ENCODE results near the gene STARD7.

STARD7 gene

DNA sequence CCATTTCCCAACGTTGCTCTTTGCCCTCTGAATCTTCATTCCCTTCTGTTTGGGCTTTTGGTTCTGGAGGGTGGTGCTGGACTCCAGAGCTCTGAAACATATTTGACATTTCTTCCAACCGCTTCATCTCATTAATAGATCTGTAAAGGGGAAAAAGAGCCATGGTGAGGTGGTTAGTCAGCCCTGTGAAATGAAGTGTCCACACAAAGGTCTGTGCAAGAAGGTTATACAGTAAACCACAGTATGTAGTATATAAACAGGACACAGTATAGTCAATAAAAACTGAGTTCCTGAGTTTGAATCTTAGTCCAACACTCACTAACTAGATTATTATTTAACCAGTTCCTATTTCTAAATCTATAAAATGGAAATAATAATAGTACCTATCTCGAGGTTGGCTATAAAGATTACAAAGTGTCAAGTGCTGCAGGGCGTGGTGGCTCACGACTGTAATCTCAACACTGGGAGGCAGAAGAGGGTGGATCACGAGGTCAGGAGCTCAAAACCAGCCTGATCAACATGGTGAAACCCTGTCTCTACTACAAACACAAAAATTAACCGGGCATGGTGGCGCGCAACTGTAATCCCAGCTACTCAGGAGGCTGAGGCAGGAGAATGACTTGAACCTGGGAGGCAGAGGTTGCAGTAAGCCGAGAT, 13.1 kb downstream of the STARD7 start:
- peak; percentile 34 for DNase-seq

DNA sequence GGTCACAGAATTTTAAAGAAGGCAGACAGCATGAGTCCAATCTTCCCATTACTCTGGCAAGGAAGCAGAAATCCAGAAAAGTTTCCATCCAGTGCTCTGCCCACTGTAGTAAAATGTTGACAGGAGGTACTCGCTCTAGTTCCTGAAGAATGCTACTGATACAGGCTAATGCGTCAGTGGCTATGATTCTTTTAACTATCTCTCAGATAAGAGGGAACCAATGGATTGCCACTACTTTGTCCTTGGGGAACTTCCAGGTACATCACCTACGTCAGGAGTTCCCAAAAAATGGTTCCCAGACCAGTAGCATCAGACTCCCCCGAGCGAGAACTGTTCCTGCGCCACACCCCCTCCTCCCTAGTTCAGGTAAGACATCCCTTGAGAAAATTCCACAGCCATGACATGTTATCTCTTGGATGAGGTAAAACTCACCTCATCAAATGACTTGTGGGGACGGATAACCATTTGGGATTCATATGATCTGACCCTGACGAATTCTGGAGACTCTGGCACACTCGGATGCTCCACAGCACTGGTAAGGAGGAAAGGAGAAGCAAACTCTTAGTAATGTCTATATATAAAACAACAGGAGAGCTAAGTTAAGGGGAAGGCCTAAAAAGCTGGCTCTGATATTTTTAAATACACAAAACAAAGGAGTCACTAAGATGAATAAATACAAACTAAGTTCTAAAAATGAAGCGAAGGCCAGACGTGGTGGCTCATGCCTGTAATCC, 16.5 kb downstream of the STARD7 start:
- no peak for DNase-seq

DNA sequence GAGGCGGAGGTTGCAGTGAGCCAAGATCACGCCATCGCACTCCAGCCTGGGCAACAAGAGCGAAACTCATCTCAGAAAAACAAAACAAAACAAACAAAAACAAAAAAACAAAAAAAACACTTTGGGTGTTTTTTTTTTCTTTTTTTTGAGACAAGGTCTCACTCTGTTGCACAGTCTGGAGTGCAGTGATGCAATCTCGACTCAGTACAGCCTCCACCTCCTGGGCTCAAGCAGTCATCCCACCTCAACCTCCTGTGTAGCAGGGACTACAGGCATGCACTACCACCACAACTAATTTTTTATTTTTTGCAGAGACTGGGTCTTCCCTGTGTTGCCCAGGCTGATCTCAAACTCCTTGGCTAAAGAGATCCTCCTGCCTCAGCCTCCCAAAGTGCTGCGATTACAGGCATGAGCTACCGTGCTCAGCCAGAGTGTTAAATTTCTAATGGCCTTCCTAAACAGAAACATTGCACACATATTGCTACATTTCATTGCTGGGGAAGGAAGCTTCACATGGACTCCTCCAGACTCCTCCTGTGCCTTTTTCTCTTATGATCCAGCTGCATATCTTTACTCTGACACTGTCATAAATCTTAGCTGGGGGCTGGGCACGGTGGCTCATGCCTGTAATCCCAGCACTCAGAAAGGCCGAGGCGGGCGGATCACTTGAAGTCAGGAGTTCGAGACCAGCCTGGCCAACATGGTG, 19.7 kb downstream of the STARD7 start:
- no peak for DNase-seq

DNA sequence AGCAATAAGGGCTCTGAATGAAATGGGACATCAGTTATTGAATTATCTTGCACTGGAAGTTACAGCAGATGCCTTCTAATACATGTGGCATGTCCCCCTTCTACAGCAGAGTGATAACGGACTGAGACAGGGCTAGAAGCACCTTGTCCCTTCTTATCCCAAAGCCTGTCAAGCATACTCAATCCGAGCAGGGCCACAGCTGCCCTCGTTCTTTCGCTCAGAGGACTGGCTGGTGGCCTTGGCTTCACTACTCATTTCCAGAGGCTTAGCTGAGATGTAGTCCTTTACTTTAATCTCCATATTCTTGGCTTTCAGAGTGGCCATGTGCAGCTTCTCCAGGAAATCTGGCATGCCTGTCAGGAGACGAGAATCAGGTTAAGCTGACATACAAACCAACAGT, 22.1 kb downstream of the STARD7 start:
- no peak for DNase-seq

DNA sequence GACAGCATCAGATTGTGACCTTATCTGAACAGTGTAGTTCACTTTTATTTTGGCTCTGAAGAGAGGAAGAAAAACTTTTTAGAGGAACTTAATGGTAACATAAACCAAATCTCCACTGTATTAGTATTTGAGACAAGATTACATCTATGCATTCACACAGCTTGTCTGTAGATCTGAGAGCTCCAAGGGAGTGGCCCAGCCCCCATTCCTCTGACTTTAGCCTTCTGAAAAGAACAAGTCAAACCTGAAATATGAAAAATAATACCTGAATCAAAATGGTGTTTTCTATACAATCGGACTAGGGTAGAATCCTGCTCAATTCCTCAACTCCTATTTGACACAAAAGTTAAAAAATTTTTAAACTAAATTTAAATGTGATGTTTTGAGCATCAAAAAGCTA, 23.1 kb downstream of the STARD7 start:
- DNase-seq = no peak

DNA sequence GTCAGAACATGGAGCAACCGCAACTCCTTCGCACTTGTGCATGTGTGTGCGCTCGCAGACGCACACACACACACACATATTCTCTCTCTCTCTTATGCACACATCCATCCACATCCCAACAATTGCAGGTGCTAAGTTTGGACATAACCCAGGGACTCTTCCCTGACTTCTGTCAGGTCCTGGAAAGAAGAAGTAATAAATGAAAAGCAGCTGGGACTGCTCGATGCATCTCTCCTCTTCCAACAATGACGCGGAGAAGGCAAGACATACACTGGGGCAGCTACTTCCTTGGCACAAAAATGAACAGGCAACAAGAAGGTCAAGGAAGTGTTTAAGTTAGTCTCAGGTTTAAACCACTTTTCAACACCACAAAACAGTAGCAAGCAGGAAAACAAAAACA, 23.6 kb downstream of the STARD7 start:
- DNase-seq = no peak

DNA sequence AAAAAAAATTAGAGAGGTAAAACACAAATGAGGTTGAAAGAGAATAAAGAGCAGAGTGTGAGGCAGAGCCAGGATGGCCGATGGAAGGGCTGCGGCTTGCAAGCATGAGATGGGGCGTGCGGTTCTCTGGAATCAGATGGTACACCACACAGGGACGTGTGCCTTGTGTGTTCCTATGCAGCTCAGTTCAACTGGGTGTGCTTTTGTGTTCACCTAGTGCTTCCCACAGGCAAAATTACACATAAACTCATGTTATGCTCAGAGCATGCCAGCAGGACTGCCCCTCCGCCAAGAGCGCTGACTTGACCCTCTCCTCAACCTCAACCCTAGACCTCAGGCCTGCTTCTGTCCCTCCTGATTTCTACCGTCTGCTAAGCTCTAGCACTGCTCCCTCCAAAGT, 24.4 kb downstream of the STARD7 start:
- DNase-seq = no peak

DNA sequence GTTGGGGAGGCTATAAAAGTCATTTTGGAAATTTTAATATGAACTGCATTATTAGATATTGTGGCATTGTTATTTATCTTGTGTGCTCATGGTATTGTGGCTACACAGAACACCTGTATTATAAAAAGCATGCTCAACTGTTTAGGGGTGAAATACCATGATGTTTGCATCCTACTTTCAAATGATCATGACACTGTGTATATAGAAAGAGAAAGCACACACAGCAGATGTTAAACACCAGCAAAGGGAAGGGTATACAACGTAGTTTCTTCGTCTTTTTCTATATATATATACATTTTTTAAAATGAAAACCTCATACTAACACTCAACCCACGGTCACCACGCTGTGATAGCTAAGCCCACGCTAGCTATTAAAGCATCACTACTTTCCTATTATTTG, 27.1 kb downstream of the STARD7 start:
- DNase-seq = no peak

DNA sequence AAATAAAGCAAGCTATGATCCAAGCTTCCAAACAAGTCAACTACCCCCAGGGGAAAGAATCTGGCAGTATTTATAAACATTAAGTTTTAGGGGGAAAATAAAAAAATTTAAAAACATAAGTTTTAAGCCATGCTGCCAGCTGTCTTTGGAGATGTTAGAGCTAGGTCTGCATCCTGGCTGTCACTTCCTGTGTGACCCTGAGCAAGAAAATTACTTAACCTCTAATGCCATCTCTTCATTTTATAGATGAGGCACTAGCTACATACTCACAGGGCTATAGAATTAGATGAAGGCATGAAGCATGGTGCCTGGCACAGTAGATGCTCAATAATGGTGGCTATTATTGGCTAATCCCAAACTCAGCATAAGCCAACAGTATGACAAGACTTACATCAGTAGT, 28.1 kb downstream of the STARD7 start:
- no peak for DNase-seq

DNA sequence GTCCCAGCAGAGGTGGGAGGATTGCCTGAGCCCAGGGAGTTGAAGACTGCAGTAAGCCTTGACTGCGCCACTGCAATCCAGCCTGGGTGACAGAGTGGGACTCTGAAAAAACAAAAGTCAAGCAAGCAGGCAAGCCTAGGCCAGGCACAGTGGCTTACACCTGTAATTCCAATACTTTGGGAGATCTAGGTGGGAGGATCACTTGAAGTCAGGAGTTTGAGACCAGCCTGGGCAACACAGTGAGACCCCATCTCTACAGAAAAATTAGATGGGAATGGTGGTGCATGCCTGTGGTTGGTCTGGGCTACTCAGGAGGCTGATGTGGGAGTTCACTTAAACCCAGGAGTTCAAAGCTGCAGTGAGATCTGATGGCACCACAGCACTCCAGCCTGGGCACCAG, 28.6 kb downstream of the STARD7 start:
- DNase-seq = no peak

DNA sequence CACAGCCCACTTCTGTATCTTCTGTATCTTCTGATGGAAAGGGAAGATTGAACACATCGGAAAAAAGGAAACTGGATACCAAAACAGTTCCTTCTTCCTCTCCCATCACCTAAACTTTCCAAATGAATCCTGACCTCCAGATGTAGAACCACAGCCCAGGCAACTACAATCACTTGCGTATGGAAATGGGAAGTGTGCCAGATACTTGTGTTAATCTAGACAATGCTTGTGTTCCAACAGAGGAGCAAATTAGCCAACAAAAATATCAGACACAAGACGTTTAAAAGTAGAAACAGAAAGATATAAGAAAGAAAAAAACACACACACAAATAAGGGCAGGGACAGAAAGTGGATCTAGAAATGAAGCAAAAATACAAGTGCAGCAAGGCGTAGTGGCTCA, 32.0 kb downstream of the STARD7 start:
- no peak for DNase-seq

DNA sequence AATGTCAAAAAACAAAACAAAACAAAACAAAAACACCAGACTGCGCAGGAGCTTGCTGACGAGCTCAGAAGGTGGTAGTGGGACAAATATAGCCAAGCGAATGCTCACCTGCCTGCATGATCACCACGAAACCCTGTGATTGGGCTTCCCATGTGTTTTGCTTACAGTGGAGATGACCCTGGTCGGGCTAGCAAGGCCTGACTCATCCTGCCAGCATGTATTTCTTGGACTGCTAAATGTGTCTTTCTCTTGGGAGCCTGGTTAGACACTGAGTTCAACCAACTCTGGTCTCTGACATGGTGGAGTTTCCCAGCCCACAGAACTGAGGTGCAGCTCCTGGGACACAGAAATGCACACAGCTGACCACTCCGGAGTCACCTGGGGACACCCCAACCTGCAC, 32.7 kb downstream of the STARD7 start:
- peak; percentile 48 for DNase-seq

DNA sequence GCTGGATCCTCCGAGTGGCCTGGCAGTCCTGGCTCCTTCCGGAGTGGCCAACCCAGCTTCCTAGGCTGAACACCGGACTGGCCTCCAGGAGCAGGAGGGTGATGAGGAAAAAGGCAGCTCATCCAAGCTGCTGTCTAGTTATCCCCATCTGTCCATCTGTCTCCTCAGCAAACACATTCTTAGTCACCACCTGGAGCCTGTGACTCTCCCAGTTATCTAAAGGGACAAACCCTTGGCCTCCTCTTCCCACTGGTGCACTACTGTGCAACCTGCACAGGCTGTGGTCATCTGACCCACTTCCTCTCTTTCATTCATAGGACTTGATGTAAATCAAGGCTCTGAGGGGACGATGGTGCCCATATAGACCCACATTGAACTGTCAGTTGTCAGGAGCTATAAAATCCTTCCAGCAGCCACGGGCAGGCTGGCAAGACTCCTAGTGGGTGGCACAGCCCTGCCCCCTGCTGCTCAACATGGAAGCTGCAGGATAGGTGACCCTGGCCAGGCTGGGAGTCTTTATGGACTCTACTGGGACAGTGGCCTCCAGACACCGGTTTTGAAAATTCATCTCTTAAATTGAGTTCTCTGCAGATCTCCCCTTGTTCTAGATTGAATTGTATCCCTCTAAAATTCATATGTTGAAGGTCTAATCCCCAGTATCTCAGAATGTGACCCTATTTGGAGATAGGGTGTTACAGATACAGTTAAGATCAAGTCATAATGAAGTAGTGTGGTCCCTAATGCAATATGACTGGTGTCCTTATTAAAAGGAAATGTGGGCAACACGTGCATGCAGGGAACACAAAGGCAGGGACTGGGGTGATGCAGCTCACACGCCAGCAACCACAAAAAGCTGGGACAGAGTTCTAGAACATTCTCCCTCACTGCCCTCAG, 34.1 kb downstream of the STARD7 start:
- peak; percentile 54 for DNase-seq

DNA sequence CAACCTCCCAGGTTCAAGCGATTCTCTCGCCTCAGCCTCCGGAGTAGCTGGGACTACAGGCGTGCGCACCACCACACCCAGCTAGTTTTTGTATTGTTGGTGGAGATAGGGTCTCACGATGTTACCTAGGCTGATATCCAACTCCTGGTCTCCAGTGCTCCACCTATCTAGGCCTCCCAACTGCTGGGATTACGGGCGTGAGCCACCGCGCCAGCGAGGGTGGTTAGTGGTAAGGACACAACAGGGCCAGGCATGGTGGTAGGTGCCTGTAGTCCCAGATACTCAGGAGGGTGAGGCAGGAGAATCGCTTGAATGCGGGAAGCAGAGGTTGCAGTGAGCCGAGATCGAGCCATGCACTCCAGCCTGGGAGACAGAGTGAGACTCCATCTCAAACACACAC, 36.8 kb downstream of the STARD7 start:
- no peak for DNase-seq

DNA sequence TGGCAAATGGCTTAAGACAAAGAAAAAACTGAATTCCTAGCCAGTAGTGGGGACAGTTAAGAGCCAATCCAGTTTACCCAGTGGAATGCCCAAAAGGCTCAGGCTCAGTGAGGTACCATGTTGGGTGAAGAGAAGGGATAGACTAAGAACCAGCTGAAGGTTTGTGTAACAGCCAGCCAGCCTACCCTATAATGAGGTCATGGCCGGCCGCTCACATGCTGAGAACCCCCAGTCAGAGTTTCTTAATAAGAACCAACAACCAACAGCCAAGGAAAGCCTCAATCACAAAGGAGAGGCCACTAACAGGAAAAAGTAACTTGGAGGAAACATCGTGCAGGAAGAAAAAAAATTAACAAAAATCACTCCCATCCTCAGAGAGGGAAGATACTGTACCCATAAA, 38.0 kb downstream of the STARD7 start:
- DNase-seq = no peak

DNA sequence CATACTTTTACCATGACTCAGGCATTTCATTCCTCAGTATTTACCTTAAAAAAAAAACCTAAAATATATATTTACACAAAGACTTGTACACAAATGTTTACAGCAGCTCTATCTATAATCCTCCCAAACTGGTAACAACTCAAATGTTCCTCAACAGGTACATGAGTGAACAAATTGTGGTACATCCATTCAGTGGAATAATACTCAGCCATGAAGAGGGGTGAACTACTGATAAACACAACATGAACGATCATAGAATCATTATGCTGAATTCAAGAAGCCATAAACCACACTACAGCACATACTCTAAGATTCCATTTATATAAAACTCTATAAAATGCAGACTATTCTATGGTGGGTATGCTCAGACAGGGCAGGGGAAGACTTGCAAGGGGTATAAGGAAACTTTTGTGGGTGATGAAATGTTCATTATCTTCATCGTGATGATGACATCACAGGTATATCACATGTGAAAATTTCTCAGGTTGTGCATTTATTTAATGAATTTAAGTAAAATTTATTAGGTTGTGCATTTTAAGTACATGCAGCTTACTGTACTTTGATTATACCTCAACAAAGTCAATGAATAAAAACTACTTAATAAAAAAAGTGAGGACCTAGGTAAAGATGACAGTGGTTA, 38.6 kb downstream of the STARD7 start:
- DNase-seq = no peak

DNA sequence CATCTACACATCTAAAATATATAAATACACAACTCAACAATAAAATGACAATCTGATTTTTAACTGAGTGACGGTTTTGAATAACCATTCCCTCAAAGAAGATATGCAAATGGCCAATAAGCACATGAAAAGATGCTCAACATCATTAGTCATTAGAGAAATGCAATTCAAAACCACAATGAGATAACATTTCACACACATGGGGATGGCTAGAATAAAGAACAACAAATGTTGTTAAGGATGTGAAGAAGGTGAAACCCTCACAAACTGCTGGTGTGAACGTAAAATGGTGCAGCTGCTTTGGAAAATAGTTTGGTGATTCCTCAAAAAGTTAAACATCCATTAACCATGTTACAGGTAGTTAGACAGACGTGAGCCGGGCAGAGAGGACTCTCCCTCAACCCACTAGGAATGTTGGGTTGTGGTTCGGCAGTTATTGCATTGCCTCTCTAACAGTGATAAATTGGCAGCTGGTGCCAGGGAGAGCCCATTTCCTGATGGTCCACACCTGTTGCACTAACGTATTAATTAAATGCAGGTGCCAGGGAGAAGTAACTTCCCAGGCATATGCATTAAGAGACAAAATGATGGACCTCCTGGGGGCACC, 41.1 kb downstream of the STARD7 start:
- DNase-seq = no peak

DNA sequence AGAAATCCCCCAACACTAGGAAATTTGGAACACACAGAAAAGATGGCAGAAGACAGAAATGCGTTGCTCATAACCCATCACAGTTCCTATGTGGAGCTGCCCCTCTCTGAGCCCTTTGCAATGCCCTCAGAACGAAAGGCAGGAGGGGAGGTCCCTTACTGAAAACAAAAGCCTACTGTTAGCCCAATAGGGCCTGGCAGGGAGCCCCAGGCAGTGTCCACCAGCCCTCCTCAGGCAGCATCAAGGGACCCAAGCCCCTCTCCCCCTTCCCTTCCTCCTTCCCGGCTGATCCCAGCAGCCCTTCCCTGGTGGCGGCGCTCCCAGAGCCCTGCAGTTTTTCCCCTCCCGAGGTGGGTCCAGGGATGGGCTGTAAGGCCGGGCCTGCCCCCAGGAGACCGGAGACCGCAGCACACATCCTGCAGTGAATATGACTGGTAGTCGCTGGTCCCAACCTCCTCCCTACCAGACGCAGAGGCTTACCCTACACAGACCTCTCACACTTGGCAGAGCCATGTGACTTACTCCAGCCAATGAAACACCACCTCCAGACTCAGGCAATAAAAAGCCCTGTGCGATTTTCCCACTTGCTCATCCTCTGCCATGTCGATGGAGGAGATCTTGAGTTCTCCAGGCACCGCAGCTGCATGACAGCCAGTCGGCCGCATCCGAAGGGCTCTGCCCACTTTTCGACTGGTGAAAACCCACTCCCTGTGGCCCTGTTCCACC, 44.0 kb downstream of the STARD7 start:
- DNase-seq = no peak

DNA sequence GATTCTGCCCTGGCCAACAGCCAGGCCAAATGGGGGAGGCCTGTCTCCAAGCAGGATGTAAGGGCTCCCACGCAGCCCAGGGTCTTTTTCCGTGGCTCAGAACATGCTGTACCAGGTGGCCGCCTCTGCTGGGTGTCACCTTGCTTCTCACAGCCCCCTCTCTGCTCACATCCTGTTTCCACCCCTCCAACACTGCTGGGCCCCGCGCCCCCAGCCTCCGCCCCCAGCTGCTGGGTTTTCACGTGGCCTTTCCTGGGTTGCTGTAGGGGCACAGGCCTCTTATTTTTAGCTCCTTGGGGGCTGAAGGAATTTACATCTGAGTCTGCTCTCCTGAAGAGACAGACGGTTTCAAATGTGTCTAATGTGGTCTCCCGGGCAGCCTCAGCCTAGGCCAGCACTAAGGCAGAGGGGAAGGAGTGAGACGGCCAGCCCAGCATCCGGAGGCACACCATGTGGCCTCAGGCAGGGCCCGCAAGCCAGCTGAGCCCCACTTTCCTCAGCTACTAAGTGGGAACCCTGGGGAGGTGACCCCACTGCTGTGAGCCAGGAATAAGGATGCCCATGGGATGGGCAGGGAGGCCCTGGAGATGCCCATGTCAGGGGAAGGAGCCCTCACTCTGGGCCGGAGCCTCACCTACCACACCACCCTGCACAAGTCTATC, 44.7 kb downstream of the STARD7 start:
- DNase-seq = peak; percentile 30

DNA sequence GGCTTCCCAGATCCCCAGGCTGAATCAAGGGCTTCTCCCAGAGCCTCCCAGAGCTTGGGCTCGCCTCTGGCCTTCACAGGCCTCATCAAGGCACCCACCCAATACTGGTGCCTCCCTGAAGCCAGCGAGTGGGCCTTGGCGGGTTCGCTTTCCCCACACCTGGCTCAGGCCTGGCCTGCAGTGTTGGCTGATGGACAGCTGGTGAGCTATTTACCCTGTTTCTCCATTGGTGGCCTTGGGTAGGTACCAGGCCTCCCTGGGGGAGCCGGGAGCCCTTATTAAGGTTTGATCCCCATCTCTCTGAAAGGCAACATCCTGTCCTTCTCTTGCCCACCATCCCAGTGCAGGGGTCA, 45.2 kb downstream of the STARD7 start:
- DNase-seq = no peak

DNA sequence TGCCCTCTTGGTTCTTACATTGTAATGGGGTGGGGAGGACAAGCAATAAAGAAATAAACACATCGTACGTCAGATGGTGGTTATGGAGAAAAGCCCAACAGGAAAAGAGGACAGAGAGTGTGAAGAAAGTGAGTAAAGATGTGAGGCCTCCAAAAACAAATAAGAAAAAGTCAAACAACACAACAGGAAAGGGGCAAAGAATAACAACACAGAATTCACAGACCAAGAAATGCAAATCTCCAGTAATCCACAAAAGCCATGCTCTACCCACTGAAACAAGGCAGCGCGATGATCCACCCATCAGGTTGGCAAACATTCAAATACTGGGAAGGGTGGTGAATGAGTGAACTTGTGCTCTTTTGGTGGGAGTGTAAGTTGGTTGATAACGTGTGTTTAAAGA, 46.7 kb downstream of the STARD7 start:
- DNase-seq = no peak
